Activated effector memory CD4-positive, alpha-beta T cell treated with anti-CD3 and anti-CD28 coated beads, Interleukin-2, amount 50 U/mL, for 16 hours (primary cell): ENCODE measurements around the gene SVEP1.
"Not testable (repeated sequence)": the region's sequence is repeated elsewhere in the genome, so short reads cannot be mapped to it uniquely, and the experiment has no call there.

Source experiments
- DNase-seq: peaks from one replicate; pipeline ENCODE4 v3.0.0-alpha.2; 2020

The SVEP1 gene

DNA sequence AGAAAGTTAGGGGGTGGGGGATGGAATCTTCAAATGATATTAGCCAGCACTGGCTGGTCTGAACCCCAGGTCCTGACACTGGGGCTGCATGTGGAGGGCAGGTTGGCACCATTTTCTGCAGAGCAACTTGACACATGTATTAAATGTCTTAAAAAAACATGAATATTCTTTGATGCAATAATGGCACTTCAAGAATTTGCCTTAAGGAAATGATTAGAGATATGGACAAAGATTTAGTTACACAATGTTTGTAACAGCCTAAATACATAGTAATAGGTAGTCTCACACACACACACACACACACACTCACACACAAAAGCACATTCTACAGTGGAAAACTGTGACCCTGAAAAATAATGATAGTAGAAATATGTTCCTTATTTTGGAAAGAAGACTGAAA is 3.6 kb downstream of the SVEP1 start:
- DNase-seq = no peak

DNA sequence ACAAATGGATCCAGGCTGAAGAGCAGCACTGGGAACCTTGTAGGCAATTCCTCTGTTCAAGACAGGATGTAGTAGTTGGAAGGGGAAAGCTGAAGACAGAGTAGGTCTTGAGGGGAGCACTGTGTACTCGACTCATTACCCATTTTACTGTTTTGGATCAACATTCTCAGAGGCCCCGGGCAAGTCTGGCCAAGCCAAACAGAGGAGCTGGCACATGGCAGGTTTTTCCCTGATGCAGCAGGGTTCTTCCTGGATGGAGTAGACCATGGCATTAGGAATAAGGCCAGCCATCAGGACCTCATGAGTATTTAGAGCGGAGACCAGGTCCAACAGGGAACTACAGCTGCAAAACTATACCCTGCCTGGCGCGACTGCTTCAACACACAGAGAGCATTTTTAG is 4.4 kb downstream of the SVEP1 start:
- no peak for DNase-seq

DNA sequence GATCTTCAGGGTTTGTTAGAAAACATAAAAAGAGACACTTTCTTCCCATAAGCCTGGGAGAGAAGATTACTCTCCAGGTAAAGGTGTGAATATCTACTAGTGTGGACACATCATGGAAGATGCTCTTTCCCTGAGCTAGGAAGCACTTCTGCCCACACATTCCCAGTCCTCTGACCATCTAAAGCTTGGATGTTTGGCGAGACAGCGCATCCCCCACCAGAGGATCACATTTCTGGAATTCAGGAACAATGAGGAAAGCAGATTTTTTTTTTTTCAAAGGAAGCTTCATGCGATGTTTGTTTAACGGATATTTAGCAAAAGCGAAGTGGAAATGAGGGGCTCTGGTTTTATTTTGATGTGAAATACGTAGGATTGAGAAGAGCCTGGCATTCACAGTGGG is 6.2 kb downstream of the SVEP1 start:
- no peak for DNase-seq

DNA sequence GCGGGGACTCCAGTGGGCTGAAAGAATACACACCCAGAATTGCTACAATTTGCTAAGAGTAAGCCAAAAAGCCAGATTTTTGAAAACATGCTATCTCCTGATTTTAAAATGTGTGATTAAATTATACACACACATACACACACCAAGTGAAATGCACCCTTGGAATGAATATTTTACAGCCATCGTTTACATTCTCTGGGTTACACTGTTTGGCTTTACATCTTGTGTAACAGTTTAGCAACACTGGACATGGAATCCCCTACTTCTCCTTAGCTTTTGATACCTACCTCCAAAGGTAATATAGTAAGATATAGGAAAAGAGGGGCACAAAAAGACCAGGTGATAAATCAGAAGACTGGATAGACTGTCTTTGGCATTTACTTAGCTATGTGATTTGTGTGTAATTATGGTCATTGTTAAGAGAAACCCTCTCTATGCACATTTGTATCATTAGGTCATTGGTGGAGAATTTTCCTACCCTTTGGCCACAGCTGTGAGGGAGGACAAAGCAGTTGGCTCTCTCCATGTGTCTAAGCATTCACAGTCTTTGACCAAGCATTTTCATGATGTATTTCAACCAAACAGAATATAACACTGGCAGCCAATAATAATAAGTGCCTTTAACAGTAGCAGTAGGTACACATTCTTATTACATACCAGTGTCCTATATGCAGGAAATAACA is 7.6 kb downstream of the SVEP1 start:
- no peak for DNase-seq

DNA sequence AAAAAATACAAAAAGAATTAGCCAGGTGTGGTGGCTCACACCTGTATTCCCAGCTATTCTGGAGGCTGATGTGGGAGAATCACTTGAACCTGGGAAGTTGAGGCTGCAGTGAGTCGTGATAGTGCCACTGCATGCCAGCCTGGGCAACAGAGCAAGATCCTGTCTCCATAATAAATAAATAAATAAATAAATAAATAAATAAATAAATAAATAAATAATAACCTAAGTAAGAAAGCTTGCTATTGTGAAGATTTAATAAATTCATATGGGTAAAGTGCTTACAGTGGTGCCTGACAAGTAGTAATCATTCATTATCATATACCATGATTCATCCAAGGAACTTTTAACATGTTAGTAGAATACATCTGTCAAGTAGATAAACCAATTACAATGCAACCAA is 13.4 kb downstream of the SVEP1 start:
- no peak for DNase-seq

DNA sequence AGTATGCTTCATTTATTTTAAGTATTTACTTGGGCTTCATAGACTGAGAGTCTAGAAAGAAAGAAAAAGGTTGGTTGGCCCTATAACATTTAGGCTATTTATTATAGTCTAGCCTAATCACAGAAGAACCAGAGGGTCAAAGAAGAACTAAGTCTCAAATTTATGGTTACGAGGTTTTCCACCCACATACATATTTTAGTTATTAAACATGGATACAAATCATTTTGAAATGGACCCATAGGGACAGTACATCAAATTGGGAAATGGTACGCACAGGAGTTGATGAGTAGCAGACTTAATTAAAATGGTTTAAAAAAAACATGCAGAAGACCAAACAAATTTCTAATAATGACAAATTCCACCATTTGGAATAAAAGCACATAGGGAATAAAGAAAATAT is 17.7 kb downstream of the SVEP1 start:
- DNase-seq = no peak

DNA sequence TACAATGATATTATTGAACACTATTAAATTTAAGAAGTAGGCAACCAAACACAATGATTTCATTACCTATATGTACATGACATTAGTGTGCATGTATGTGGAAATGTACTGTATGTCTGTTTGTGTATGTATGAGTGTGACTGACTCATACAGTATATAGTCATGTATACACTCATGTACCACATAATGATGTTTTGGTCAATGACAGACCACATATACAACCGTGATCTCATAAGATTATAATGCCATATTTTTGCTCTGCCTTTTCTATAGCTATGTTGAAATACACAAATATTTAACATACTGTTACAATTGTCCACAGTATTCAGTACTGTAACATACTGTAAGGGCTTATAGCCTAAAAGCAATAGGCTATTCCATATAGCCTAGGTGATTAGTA is 19.7 kb downstream of the SVEP1 start:
- DNase-seq = no peak

DNA sequence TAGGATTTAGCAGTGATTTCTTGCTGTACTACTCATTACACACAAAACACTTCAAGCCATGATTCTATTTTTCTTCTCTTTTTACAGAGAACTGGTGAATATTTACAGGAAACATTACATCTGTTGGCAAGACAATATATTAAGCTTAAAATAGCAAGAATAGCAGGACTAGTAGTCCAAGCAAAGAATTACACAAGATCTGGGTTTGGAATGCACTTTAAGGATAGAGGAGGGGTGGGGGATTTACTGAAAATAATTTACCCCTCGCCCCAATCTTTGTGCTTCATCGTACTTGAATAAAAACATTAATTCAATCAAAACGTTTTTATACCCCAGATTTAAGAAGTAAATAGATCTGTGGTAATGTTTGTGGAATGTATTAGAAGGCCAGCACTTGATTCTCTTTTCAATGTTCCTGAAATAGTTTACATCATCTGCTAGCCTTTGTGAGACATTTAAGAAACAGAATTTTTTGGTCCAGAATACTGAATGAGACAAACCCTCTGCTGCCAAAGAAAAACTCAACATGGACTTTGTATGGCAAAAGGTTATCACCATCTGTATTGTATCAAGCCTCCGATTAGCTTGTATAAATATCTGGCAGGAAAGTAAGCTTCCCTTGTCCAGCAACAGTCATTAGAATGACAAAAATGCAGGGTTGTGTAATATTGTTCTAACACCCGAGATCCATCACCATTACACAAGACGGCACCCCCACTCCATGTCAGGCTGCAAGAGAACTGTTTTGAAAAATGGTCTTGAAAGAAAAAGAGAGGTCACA is 23.8 kb downstream of the SVEP1 start:
- DNase-seq = no peak

DNA sequence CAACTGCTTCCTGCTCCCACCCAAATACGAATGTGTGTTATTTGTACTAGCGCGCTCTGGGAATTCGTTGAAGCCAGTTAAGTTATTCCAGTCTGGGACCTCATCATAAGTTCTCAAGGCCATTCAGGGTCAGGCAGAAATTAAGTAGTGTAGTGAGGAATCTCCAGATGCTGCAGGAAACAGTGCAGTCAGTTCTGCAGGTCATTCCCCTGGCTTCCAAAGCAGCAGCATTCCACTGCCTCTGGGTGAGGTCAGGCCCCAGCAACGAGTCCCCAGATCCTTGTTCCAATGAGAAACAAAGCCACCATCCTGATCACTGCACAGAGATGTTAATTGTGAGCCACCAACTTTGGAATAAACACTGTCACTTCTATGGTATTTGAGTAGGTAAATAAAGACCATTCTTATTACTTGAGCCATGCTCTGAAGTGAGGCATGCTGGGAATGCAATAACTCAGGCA is 33.1 kb downstream of the SVEP1 start:
- no peak for DNase-seq

DNA sequence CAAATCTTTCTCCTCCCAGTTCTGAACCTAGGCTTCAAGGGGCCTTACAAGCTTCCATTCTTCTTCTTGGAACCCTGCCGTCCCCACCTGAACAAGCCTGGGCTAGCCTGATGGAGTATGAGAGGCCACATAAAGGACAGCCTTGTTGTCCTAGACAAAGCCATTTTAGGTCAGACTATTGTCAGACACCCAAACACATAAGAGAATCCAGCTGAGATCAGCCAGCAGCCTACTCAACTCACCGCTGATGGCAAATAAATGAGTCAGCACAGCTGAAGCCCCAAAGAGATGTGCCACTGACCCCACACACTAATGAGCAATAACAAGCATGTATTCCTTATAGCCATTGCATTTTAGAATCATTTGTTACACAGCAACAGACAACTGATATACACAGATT is 33.8 kb downstream of the SVEP1 start:
- no peak for DNase-seq

DNA sequence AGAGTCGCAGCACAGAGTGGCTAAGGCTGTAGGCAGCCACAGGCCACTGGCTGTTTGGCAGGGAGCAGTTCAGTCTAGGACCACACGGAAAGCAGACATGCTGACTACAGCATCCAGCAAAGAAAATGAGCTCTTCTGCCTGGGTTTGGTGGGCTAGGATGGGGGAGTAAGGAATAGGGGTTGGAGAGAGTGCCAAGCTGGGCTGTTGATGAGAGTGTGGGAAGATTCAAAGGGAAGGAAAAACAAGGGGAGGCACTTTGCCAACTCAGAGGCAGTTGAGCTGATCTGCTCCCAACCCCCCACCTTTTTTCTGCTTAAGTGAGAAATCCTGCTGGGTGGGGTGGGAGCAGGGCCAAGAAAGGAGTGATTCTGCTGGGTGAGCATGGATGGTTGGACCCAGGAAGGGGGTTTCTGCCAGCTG is 35.9 kb downstream of the SVEP1 start:
- DNase-seq = no peak

DNA sequence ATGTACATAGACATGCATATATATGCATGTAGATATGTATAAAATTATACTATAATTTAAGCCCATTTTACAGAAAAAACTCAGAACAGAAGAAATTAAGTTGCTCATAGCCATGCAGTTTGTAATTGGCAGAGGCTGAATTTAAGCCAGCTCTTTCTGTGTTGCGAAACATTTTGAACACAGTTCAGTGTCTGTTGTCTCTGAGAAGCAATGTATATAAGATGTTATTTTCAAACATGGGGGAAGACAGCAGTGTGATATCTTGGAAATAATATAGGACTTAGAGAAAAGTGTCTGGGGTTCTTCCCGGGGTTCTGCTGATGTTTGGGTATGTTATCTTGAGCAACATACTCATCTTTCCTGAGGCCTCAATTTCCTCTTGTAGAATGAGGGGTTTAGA is 37.6 kb downstream of the SVEP1 start:
- no peak for DNase-seq

DNA sequence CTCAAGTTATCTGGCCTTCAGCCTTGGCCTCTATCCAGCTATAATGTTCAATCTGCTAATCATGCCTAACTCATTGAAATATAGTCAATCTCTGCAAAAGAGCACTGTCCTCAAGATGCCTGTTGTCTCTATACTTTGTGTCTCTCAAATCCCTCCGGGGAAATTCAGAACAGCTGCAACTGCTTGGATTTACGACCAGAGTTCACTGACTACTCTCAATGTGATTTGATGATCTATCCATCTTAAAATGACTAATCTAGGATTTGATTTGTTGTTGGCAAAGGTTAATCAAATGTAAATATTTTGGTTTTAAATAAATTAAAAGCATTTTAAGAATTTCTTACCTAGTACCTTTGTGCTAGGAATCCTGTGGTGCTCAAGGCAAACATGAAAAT is 40.9 kb downstream of the SVEP1 start:
- DNase-seq = no peak

DNA sequence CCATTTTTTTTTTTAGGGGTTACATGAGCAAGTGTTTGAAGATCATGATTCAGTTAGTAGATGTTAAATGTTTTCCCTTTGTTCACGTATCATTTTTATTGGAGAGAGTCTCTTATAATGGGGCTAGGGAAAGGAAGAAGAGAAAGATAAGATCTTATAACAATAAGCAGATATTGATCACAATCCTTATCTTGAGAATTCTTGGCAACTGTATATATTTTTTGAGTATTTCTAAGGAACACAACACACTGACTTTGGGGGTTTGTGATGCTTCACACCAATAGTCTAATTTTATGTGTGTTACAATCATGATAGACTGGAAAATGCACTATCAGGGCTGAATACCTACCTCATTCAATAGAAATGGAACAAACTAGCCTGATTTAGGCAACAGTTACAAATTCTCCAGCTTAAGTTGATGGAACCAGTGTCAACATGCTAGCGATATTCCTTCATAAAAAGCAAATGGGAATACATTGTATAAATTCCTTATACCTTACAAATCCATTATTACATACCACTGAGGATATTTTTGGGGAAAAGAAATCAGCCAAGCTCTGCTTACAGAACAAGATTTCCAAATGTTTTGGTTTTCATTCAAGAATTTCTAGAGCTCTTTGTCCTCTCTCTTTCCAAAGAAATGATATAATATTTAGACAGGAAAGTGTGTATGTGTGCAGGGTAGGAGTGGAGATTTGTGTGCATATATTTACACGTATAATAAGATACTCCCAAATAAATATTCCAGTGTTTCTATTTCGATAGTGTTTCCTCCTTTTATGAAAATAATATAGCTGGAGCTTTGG is 41.5 kb downstream of the SVEP1 start:
- no peak for DNase-seq

DNA sequence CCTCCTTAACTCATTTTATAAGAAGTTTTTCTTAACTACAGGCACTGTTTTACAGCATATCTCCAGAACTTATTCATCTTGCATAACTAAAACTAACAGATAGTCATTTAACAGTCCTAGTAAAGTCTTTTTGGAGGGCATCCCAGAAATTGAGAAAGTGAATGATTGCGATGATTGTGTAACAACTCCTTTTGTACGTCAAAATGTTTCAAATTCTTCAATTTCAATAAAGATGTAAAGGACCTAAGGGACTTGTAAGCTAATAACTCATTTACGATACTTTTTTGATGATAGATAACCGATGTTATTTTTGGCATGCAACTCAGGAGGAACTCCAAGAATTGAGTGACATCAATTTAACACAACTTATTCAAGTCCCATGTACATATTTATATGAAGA is 42.7 kb downstream of the SVEP1 start:
- no peak for DNase-seq

DNA sequence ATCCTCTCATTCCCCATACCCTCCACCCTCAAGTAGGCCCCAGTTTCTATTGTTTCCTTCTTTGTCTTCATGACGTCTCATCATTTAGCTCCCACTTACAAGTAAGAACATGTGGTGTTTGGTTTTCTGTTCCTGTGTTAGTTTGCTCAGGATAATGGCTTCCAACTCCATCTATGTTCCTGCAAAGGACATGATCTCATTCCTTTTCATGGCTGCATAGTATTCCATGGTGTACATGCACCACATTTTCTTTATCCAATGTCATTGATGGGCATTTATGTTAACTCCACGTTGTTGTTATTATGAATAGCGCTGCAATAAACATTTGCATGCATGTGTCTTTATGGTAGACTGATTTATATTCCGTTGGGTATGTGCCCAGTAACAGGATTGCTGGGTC is 45.4 kb downstream of the SVEP1 start:
- DNase-seq = not testable (repeated sequence)

DNA sequence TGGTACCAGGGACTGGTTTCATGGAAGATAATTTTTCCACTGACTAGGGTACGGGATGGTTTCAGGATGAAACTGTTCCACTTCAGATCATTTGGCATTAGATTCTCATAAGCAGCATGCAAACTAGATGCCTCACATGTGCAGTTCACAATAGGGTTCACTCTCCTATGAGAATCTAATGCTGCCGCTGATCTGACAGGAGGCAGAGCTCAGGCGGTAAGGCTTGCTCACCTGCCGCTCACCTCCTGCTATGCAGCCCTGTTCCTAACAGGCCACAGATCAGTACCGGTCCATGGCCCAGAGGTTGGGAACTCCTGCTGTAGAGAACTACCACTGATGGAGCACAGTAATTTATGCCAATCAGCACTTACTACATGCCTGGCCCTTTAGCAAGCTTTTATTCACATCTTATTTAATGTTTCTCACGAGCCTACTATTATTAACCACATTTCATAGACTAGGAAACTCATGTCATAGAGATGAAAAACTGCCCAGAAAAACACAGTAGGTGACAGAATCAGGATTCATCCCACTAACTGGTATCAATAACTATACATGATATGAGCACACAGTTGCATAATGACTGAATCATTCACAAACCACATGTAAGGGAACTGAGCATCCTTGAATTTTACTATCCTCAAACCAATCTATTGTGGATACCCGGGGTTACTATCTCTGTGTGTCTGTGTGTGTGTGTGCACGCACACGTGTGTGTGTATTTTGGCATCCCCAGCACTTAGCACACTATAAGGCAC is 46.5 kb downstream of the SVEP1 start:
- DNase-seq = no peak

DNA sequence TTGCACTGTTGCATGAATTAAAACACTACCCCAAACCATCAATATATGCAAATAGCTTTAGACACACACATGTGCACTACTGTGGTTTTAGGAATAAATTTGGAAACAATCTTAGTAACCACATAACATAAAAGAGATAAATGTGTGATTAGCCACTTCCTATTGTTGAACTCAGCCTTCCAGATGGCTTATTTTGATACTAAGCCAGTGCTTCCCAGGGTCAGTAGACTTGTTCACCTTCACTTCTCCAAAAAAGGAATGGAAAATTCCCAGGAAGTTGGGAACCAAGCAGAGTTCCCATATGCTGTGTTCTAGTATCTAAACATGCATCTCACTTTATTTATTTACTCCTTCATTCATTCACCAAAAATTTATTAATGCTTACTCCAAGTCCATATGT is 47.8 kb downstream of the SVEP1 start:
- DNase-seq = no peak

DNA sequence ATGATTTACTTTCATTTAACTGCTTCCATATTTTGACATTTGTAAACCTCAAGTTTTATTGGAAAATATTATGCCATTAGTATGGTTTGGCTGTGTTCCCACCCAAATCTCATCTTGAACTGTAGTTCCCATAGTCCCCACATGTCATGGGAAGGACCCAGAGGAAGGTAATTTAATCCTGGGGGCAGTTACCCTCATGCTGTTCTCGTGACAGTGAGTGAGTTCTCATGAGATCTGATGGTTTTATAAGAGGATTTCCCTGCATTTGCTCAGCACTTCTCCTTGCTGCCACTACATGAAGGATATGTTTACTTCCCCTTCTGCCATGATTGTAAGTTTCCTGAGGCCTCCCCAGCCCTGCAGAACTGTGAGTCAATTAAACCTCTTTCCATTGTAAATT is 48.3 kb downstream of the SVEP1 start:
- DNase-seq = not testable (repeated sequence)

DNA sequence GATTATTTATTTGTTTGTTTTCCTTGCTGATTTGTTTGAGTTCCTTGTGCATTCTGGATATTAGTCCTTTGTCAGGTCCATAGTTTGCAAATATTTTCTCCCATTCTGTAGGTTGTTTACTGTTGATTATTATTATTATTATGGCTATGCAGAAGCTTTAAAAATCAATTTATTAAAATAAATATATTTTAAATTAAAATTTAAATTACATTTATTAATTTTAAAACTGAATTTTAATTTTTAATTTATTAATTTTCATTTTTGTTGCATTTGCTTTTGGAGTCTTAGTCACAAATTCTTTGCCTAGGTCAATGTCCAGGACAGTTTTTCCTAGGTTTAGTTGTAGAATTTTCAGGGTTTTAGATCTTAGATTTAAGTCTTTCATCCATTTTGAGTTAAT is 50.9 kb downstream of the SVEP1 start:
- no peak for DNase-seq

DNA sequence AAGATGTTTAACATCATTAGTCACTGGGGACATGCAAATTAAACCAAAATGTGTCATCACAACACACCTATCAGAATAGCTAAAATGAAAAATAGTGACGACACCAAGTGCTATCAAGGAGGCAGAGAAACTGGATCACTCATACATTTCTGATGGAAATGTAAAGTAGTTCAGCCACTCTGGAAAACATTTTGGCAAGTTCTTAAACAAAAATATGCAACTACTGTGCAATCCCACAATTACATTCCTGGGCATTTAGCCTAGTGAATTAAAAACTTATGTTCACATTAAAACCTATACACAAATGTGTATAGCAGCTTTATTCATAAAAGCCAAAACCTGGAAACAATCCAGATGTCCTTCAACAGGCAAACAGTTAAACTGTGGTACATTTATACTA is 53.1 kb downstream of the SVEP1 start:
- no peak for DNase-seq

DNA sequence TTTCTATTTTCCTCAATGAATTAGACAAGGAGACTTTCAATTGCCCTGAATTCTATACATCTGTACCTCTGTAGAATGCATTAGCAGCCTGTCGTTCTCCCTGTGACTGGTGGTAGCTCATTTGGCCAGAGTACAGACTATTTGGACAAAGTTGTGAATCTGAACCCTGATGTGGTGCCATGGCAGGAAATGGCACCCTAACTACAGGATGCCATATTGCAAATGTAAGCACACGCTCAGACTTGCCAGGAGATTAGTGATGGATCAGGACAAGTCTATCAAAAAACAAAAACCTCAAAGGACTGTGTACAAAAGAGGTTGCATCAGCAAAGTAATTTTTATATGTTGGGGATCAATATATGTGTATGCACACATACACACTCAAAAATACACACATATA is 58.3 kb downstream of the SVEP1 start:
- no peak for DNase-seq

DNA sequence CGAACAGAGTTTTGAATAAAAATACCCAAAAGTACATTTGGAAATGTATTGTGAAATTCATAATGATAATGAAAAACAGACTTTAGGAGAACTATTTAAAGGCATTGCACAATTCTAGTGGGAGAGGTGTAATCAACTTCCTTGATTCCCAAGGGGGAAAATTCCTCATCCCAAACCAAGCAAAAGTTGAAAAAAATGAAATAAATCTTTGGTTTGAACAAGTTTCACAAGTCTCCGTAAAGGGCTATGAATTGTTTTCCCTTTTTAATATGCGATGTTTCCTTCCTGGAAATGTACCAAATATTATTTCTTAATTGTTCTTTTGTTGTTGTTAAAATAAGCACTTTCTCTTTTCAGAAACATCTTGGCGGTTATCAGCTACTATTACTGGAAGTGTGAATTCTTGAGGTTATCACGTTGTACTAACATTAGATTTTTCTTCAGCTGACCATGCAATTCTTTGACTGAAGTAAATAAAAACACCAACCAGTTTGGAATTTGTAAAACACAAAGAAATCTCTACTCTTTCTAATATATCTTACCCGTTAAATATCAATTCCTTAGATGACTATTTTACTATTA is 59.3 kb downstream of the SVEP1 start:
- no peak for DNase-seq
